GM12892 (cell line): ENCODE data around the gene ICAM3.

Experiments used
- DNase-seq: peaks from one replicate; pipeline ENCODE4 v3.0.0; 2011; ENCODE audit not compliant: insufficient read length
- FAIRE-seq: peaks from 2 replicates; lab custom pipeline; 2011; peaks lifted over from hg19 to GRCh38; lab: Jason Lieb, UNC
- POLR2A ChIP-seq: IDR thresholded peaks from 2 replicates; pipeline ENCODE4 v1.6.1; 2011; ENCODE audit warnings: low read depth, low read length, control low read depth
- POLR2AphosphoS5 ChIP-seq: IDR thresholded peaks from 2 replicates; pipeline ENCODE4 v1.6.1; 2011; ENCODE audit warnings: low read depth, low read length, control low read depth
- TAF1 ChIP-seq: IDR thresholded peaks from 2 replicates; pipeline ENCODE4 v1.6.1; 2011; ENCODE audit warnings: low read depth, mild to moderate bottlenecking, control low read depth, low read length, borderline replicate concordance

ICAM3 gene

DNA sequence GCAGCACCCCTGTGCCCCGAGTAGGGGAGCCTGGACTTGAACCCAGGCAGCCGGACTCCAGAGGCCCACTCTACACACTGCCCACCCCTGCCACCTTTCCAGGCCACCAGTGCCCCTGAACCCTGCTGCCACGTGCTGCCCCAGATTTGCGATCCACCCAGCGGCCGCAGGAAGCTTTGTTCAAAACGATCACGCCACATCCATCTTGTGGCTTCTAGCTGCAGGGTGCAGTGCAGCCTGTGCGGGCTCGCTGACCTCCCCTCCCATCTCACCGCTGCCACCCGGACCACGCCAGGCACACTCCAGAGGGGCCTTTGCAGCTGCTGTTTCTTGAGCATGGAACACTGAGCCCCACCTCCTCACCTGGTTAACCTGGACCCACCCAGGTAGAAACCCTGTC lies 9.9 kb downstream of the ICAM3 start:
- TF ChIP-seq POLR2AphosphoS5 (no peak), TAF1 (no peak), POLR2A (no peak)
- no peak for DNase-seq
- no peak for FAIRE-seq

GRCh38 chr19:10328558-10329429 lies 10.6 kb downstream of the ICAM3 start:
- FAIRE-seq (no peak), DNase-seq (peak; percentile 2)
- TF ChIP-seq TAF1 = no peak
- no peak for TF ChIP-seq POLR2AphosphoS5
- no peak for TF ChIP-seq POLR2A

- DNase-seq (no peak), FAIRE-seq (no peak)
- no peak for TF ChIP-seq TAF1
- no peak for TF ChIP-seq POLR2AphosphoS5
- no peak for TF ChIP-seq POLR2A
Observed at GRCh38 chr19:10327793-10328192, 11.6 kb downstream of the ICAM3 start.

DNA sequence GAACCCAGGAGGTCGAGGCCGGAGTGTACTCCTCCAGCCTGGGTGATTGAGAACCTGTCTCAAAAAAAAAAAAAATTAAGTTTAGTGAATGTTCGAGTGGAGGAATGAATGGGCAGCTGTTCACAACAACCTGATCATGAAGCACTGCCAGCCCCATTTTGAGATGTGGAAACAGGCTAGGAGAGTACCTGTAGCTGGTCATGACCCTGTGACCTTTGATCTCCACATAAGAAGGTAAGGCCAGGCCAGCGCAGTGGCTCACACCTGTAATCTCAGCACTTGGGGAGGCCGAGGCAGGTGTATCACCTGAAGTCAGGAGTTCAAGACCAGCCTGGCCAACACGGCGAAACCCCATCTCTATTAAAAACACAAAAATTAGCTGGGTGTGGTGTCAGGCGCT lies 13.7 kb downstream of the ICAM3 start:
- no peak for FAIRE-seq
- TF ChIP-seq POLR2A = no peak
- no peak for TF ChIP-seq POLR2AphosphoS5
- no peak for TF ChIP-seq TAF1

GRCh38 chr19:10321874-10322835 lies 17.3 kb downstream of the ICAM3 start:
- no peak for FAIRE-seq
- DNase-seq = no peak
- TF ChIP-seq POLR2AphosphoS5 (peak; percentile 77), TAF1 (no peak), POLR2A (peak; percentile 66; the same call in 1 of the 2 replicates)

More for the DNA sequence above, 13.7 kb downstream of the ICAM3 start:
- DNase-seq = no peak

DNA sequence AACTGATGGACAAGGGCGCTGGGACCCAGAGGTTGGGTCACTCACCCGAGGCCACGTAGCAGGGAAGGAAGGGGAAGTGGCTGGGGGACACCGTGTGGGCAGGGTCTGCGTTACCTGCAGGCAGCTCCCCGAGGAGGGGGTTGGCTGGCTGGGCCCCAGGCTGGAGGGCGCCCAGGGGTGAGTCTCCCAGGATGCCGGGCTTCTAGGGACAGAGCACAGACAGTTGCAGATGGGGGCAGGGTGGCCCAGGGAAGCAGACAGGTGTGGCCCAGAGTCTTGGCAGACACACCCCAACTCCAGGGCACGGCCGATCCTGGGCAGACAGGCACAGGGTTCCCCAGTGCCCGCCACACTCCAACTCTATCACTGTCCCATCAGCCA lies 18.0 kb downstream of the ICAM3 start:
- DNase-seq (no peak), FAIRE-seq (no peak)
- TF ChIP-seq POLR2AphosphoS5 = no peak
- no peak for TF ChIP-seq POLR2A
- TF ChIP-seq TAF1 = no peak

GRCh38 chr19:10320602-10321416 lies 18.6 kb downstream of the ICAM3 start:
- TF ChIP-seq POLR2A = peak; percentile 40; the same call in 1 of the 2 replicates
- TF ChIP-seq TAF1 = no peak
- FAIRE-seq (no peak), DNase-seq (no peak)

- TF ChIP-seq POLR2A (no peak), POLR2AphosphoS5 (no peak), TAF1 (no peak)
- FAIRE-seq = no peak
Observed at GRCh38 chr19:10318807-10319682, 20.4 kb downstream of the ICAM3 start.

DNA sequence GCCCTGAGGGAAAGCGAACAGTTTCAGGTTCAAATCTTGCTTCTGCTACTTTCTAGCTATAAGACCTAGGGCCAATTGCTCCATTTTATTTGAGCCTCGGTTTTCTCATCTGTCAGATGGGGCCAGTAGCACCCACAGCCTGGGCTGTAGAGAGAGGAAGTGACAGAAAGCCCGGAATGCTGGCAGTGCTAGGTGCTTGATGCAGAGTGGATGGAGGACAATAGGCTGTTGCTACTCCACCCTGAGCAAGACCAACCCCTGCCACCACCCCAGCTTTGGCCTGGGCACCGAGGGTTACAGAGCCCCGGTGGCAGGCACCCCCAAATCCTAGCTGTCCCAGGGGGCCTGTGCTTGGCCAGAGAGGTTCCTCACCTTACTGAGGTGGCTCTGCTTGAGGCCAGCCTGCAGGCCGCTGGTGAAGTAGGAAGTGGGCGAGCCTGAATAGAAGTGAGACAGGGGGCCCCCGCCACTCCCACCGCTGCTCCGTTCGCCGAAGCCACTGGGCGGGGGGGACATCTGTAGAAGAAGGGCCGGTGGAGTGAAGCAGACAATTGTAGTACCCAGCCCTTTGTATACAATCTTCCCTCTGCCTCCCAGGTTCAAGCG lies 21.5 kb downstream of the ICAM3 start:
- FAIRE-seq (no peak), DNase-seq (no peak)
- no peak for TF ChIP-seq POLR2A
- TF ChIP-seq TAF1 = no peak
- no peak for TF ChIP-seq POLR2AphosphoS5

More at GRCh38 chr19:10318807-10319682, 20.4 kb downstream of the ICAM3 start:
- no peak for DNase-seq
